Caco-2 (cell line): ENCODE results near the gene ENPP7. TPM values are rescaled to one million over a fixed set of nuclear protein-coding genes. Genes with fewer than 3 reads are reported as not detected.

Source experiments
- BruUV-seq: library from RNA; stranded (reverse); fragments of 400-500 nt; replicated peaks from 2 replicates; lab custom pipeline; 2021; lab: Mats Ljungman, UMichigan
- CTCF ChIA-PET: fragments of 300-600 bp; sonication (Branson Sonifier 250); formaldehyde crosslinking; loops from one replicate; lab custom pipeline; 2022; ENCODE audit warnings: antibody characterized with exemption; lab: Charles Lee
- POLR2A ChIA-PET: fragments of 300-600 bp; sonication (Branson Sonifier 250); formaldehyde crosslinking; loops from one replicate; lab custom pipeline; 2022; ENCODE audit warnings: antibody characterized with exemption; lab: Charles Lee
- DNase-seq, 2 experiments: peaks; one replicate each; pipeline versions ENCODE4 v3.0.0 to v3.0.0-alpha.2; 2020 to 2022
- H3K27me3 ChIP-seq: replicated peaks from 2 replicates; pipeline ENCODE4 v1.6.0; 2011; ENCODE audit warnings: low read length; ENCODE audit not compliant: control insufficient read depth, insufficient read depth
- H3K36me3 ChIP-seq: 2 replicates; pipeline ENCODE4 v1.5.1; 2011; ENCODE audit warnings: low read length; ENCODE audit not compliant: control insufficient read depth, insufficient read depth
- H3K4me1 ChIP-seq: fragments of 250-450 bp; sonication (Bioruptor Pico); 2 replicates; pipeline ENCODE4 v1.5.1; 2020; ENCODE audit warnings: mild to moderate bottlenecking
- H3K4me3 ChIP-seq: 2 replicates; pipeline ENCODE4 v1.5.1; 2011; ENCODE audit warnings: low read depth, mild to moderate bottlenecking, control low read depth, low read length
- H3K9me3 ChIP-seq: fragments of 250-450 bp; sonication (Bioruptor Pico); 2 replicates; pipeline ENCODE4 v1.5.1; 2020; ENCODE audit warnings: mild to moderate bottlenecking, moderate library complexity
- H3K27ac Mint-ChIP-seq: one replicate; pipeline ENCODE4 v1.8.0; 2022; ENCODE audit warnings: mixed read lengths; ENCODE audit not compliant: unreplicated experiment
- H3K27me3 Mint-ChIP-seq: one replicate; pipeline ENCODE4 v1.8.0; 2022; ENCODE audit warnings: mixed read lengths; ENCODE audit not compliant: insufficient read depth, unreplicated experiment
- H3K36me3 Mint-ChIP-seq: one replicate; pipeline ENCODE4 v1.8.0; 2022; ENCODE audit warnings: mild to moderate bottlenecking, mixed read lengths; ENCODE audit not compliant: insufficient read depth, unreplicated experiment
- H3K4me1 Mint-ChIP-seq: one replicate; pipeline ENCODE4 v1.8.0; 2022; ENCODE audit warnings: low read depth, mixed read lengths; ENCODE audit not compliant: unreplicated experiment
- H3K4me3 Mint-ChIP-seq: one replicate; pipeline ENCODE4 v1.8.0; 2022; ENCODE audit warnings: mild to moderate bottlenecking, moderate library complexity, mixed read lengths; ENCODE audit not compliant: unreplicated experiment
- H3K9me3 Mint-ChIP-seq: one replicate; pipeline ENCODE4 v1.8.0; 2022; ENCODE audit warnings: mixed read lengths; ENCODE audit not compliant: unreplicated experiment
- CTCF ChIP-seq, 2 experiments: fragments of 200-600 bp in 1 of 2; IDR thresholded peaks; 1 replicate in 1 of 2; 2 replicates in 1 of 2; pipeline versions ENCODE4 v1.5.1 to v1.8.0; 2011 to 2022; ENCODE audit warnings: antibody characterized with exemption in 1 of 2, control low read depth in 1 of 2, inconsistent platforms in 1 of 2, low read depth in 1 of 2, low read length in 1 of 2, mild to moderate bottlenecking in 1 of 2, moderate library complexity in 1 of 2; ENCODE audit not compliant: insufficient read depth in 1 of 2, severe bottlenecking in 1 of 2, unreplicated experiment in 1 of 2
- intact Hi-C: fragments of 100-400 bp; cut with micrococcal nuclease; formaldehyde crosslinking; loops from one replicate; pipeline ENCODE4 v1.10.0; 2022; ENCODE audit not compliant: unreplicated experiment
- total RNA-seq: library from RNA; stranded (reverse); gene quantifications from 2 replicates; pipeline ENCODE4 v1.2.3, GENCODE V29; 2022

The ENPP7 gene
- total RNA-seq, 1 experiment from 2014 or later: 0.34 TPM

DNA sequence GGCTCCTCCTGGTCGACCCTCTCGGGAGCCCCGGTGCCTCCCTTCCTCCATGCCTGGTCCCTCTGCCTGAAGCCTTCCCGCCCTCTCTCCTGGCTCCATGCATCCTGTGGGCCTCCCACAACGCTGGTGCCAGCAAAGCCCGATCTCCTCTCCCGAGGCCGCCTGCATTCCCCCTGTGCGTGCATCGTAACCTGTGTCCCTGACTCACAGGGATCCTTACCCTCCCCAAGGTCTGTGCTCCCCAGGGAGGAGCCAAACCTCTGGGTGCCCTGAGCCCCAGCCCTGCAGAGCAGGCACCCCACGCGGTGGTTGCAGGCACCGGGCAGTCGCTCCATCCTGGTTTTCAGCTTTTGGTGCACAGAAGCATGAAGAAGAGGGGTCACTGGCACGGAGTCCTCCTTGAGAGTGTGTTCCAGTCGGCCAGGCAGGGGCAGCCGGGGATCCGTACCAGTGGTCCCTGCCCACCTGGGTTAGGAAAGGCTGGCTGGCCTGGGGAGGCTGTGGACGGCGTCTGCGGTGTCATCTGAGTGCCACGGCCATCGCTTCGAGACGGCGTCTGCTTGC, 1.8 kb upstream of the ENPP7 start:
- H3K9me3 Mint-ChIP-seq: no peaks in the 10 kb centered on the region
- H3K27me3 Mint-ChIP-seq: no peaks in the 10 kb centered on the region
- peak overlapping the region; percentile 20 for H3K4me3 Mint-ChIP-seq
- Histone ChIP-seq H3K4me1 (peaks cover 4% of the 10 kb centered on the region; the same call in 1 of the 2 replicates), H3K36me3 (no peaks in the 10 kb centered on the region), H3K4me3 (no peak overlapping the region), H3K27me3 (no peaks in the 10 kb centered on the region), H3K9me3 (no peaks in the 10 kb centered on the region)
- ChIA-PET POLR2A (no interaction called here), CTCF (interaction anchor here (1.6 kb wide), 1 partner anchor 13 kb away, joined by 12 read pairs; no protein-coding TSS in a partner anchor)
- H3K27ac Mint-ChIP-seq: peak overlapping the region; percentile 58
- no TSS peak for BruUV-seq
- no peak for DNase-seq
- no peaks in the 10 kb centered on the region for H3K36me3 Mint-ChIP-seq
- no peak for TF ChIP-seq CTCF (IDR thresholded peaks at IDR 0.05; ENCODE audit: insufficient read depth in 1 of 2, low read depth in 1 of 2, low read length in 1 of 2, severe bottlenecking in 1 of 2, unreplicated experiment in 1 of 2)
- intact Hi-C loops: loop anchor here (1.0 kb wide), 1 partner anchor 14 kb away; no protein-coding TSS in a partner anchor
- peaks cover 13% of the 10 kb centered on the region for H3K4me1 Mint-ChIP-seq

- Mint-ChIP-seq H3K4me3 (no peak overlapping the region), H3K27ac (peak overlapping the region; percentile 58), H3K9me3 (no peaks in the 10 kb centered on the region), H3K27me3 (no peaks in the 10 kb centered on the region), H3K36me3 (no peaks in the 10 kb centered on the region), H3K4me1 (peaks cover 12% of the 10 kb centered on the region)
- intact Hi-C loops: no loop called here
- no TSS peak for BruUV-seq
- no peak for DNase-seq
- Histone ChIP-seq H3K4me3 (no peak overlapping the region), H3K27me3 (no peaks in the 10 kb centered on the region), H3K36me3 (no peaks in the 10 kb centered on the region), H3K4me1 (peaks cover 4% of the 10 kb centered on the region; the same call in 1 of the 2 replicates), H3K9me3 (no peaks in the 10 kb centered on the region)
- POLR2A ChIA-PET: no interaction called here
- CTCF ChIA-PET: no interaction called here
- no peak for TF ChIP-seq CTCF (IDR thresholded peaks at IDR 0.05; ENCODE audit: insufficient read depth in 1 of 2, low read depth in 1 of 2, low read length in 1 of 2, severe bottlenecking in 1 of 2, unreplicated experiment in 1 of 2)
Measured at GRCh38 chr17:79729761-79730160, 982 bp upstream of the ENPP7 start.

- Mint-ChIP-seq H3K4me1 (peaks cover 12% of the 10 kb centered on the region), H3K9me3 (no peaks in the 10 kb centered on the region), H3K27ac (no peak overlapping the region), H3K36me3 (no peaks in the 10 kb centered on the region), H3K27me3 (no peaks in the 10 kb centered on the region), H3K4me3 (no peak overlapping the region)
- H3K9me3 ChIP-seq: no peaks in the 10 kb centered on the region
- no TSS peak for BruUV-seq
- intact Hi-C loops: no loop called here
- H3K27me3 ChIP-seq: no peaks in the 10 kb centered on the region
- DNase-seq: no peak
- ChIA-PET CTCF (no interaction called here), POLR2A (no interaction called here)
- H3K4me1 ChIP-seq: peaks cover 4% of the 10 kb centered on the region; the same call in 1 of the 2 replicates
- no peak overlapping the region for H3K4me3 ChIP-seq
- no peak for TF ChIP-seq CTCF (IDR thresholded peaks at IDR 0.05; ENCODE audit: insufficient read depth in 1 of 2, low read depth in 1 of 2, low read length in 1 of 2, severe bottlenecking in 1 of 2, unreplicated experiment in 1 of 2)
- H3K36me3 ChIP-seq: no peaks in the 10 kb centered on the region
Measured at GRCh38 chr17:79730437-79730768, 340 bp upstream of the ENPP7 start.
